HepG2 (cell line): Measurements from ENCODE around the gene ADAMTSL3. TPM values are rescaled to one million over a fixed set of nuclear protein-coding genes. Genes with fewer than 3 reads are reported as not detected.

Experiments used
- ATAC-seq: fragments of 200-7000 bp; cut with Tn5 transposase; 3 replicates; pipeline ENCODE4 v1.9.1; 2020; ENCODE audit warnings: mild to moderate bottlenecking, moderate library complexity
- BruUV-seq: library from RNA; stranded (reverse); fragments of 400-500 nt; replicated peaks from 2 replicates; lab custom pipeline; 2021; lab: Mats Ljungman, UMichigan
- CTCF ChIA-PET: fragments of 300-600 bp; formaldehyde crosslinking; extraction: SDS; loops from one replicate; lab custom pipeline; 2021; ENCODE audit warnings: low total read pairs, inconsistent platforms, low intra/inter-chr PET ratio; lab: Yijun Ruan, JAX
- POLR2A ChIA-PET: fragments of 350-600 bp; sonication (Branson Sonifier 250); formaldehyde crosslinking; loops from one replicate; lab custom pipeline; 2020; ENCODE audit warnings: antibody characterized with exemption, inconsistent platforms; lab: Yijun Ruan, JAX
- DNase-seq: peaks from one replicate; pipeline ENCODE4 v3.0.0-alpha.2; 2015; ENCODE audit warnings: low spot score
- FAIRE-seq: peaks from 3 replicates; lab custom pipeline; 2011; peaks lifted over from hg19 to GRCh38; lab: Jason Lieb, UNC
- H2AFZ ChIP-seq: one replicate; pipeline ENCODE4 v1.6.1; 2011; ENCODE audit warnings: low read length, inconsistent platforms
- H3K27ac ChIP-seq: fragments of 300-600 bp; 3 replicates; pipeline ENCODE4 v1.8.0; 2011; ENCODE audit warnings: mixed run types, mild to moderate bottlenecking, mixed read lengths, low read length, inconsistent platforms; ENCODE audit not compliant: insufficient read depth; ENCODE audit errors: extremely low read length
- H3K27me3 ChIP-seq, 2 experiments: fragments of 200-600 bp in 1 of 2; 2 replicates in 1 of 2; 3 replicates in 1 of 2; pipeline versions ENCODE4 v1.6.0 to v1.8.0; 2011; ENCODE audit warnings: low read length in 2 of 2, mild to moderate bottlenecking in 2 of 2, moderate library complexity in 2 of 2, inconsistent platforms in 1 of 2; ENCODE audit not compliant: insufficient read depth in 2 of 2, control insufficient read depth in 1 of 2
- H3K36me3 ChIP-seq, 2 experiments: fragments of 200-600 bp in 1 of 2; replicated peaks in 1 of 2; 2 replicates in 1 of 2; 3 replicates in 1 of 2; pipeline versions ENCODE4 v1.5.1 to v1.8.0; 2011; ENCODE audit warnings: low read length in 2 of 2, inconsistent platforms in 1 of 2; ENCODE audit not compliant: insufficient read depth in 2 of 2, control insufficient read depth in 1 of 2
- H3K4me1 ChIP-seq: 2 replicates; pipeline ENCODE4 v1.5.1; 2012; ENCODE audit warnings: low read length, inconsistent platforms; ENCODE audit not compliant: insufficient read depth
- H3K4me2 ChIP-seq: 2 replicates; pipeline ENCODE4 v1.6.0; 2011; ENCODE audit warnings: low read depth, low read length, inconsistent platforms
- H3K4me3 ChIP-seq, 3 experiments: fragments of 200-600 bp in 1 of 3; sonication (generic), shearing (Covaris generic) in 1 of 3; replicated peaks in 1 of 3; 2 replicates each; pipeline ENCODE4 v1.5.1; 2011 to 2016; ENCODE audit warnings: low read length in 3 of 3, inconsistent platforms in 2 of 3, low read depth in 2 of 3, mild to moderate bottlenecking in 2 of 3, control low read depth in 1 of 3, mixed read lengths in 1 of 3; ENCODE audit not compliant: insufficient read depth in 1 of 3
- H3K79me2 ChIP-seq: one replicate; pipeline ENCODE4 v1.6.1; 2011; ENCODE audit warnings: low read length, inconsistent platforms; ENCODE audit not compliant: insufficient read depth
- H3K9ac ChIP-seq: 2 replicates; pipeline ENCODE4 v1.6.0; 2011; ENCODE audit warnings: mild to moderate bottlenecking, low read depth, low read length, inconsistent platforms; ENCODE audit not compliant: insufficient read depth
- H3K9me3 ChIP-seq: 2 replicates; pipeline ENCODE4 v1.5.1; 2012; ENCODE audit warnings: mild to moderate bottlenecking, low read length
- H4K20me1 ChIP-seq: 2 replicates; pipeline ENCODE4 v1.6.0; 2011; ENCODE audit warnings: inconsistent platforms, mild to moderate bottlenecking, low read length, moderate library complexity; ENCODE audit not compliant: insufficient read depth
- ATM ChIP-seq: fragments of 450-650 bp; IDR thresholded peaks from 2 replicates; pipeline ENCODE4 v1.7.1; 2017; ENCODE audit warnings: mild to moderate bottlenecking, borderline replicate concordance
- CBX5 ChIP-seq: sonication (generic); formaldehyde crosslinking; IDR thresholded peaks from 2 replicates; pipeline ENCODE4 v1.4.0; 2020; ENCODE audit warnings: missing genetic modification reagents, borderline replicate concordance
- CCDC6 ChIP-seq: sonication (generic); formaldehyde crosslinking; IDR thresholded peaks from 2 replicates; pipeline ENCODE4 v1.8.1; 2022; ENCODE audit warnings: mild to moderate bottlenecking, missing genetic modification reagents, moderate library complexity
- KDM5A ChIP-seq: fragments of 200-600 bp; sonication (generic); IDR thresholded peaks from 2 replicates; pipeline ENCODE4 v1.7.0; 2018; ENCODE audit warnings: antibody characterized with exemption, mild to moderate bottlenecking, low read length, borderline replicate concordance
- KMT2A ChIP-seq: sonication (generic); formaldehyde crosslinking; IDR thresholded peaks from 2 replicates; pipeline ENCODE4 v1.4.0; 2020; ENCODE audit warnings: missing genetic modification reagents
- MTA1 ChIP-seq: sonication (generic); formaldehyde crosslinking; IDR thresholded peaks from 2 replicates; pipeline ENCODE4 v1.4.0; 2020; ENCODE audit warnings: missing genetic modification reagents, mild to moderate bottlenecking, borderline replicate concordance
- NFE2 ChIP-seq: sonication (generic); formaldehyde crosslinking; IDR thresholded peaks from 2 replicates; pipeline ENCODE4 v1.4.0; 2020; ENCODE audit warnings: missing genetic modification reagents
- NFIC ChIP-seq: IDR thresholded peaks from 2 replicates; pipeline ENCODE4 v1.6.1; 2012; ENCODE audit warnings: mild to moderate bottlenecking, low read length, inconsistent platforms
- TOPORS ChIP-seq: sonication (generic); formaldehyde crosslinking; IDR thresholded peaks from 2 replicates; pipeline ENCODE4 v1.8.0; 2023; ENCODE audit warnings: mild to moderate bottlenecking, missing genetic modification reagents
- ZNF674 ChIP-seq: sonication (generic); formaldehyde crosslinking; IDR thresholded peaks from 2 replicates; pipeline ENCODE4 v1.5.0; 2020; ENCODE audit warnings: low read depth, mild to moderate bottlenecking, missing genetic modification reagents
- ZNF776 ChIP-seq: sonication (generic); formaldehyde crosslinking; IDR thresholded peaks from 2 replicates; pipeline ENCODE4 v1.4.0; 2020; ENCODE audit warnings: mild to moderate bottlenecking, missing genetic modification reagents
- ZNF781 ChIP-seq: sonication (generic); formaldehyde crosslinking; IDR thresholded peaks from 2 replicates; pipeline ENCODE4 v1.5.1; 2020; ENCODE audit warnings: borderline replicate concordance, mild to moderate bottlenecking, missing genetic modification reagents; ENCODE audit errors: not compliant biosample characterization
- ZNF782 ChIP-seq: sonication (generic); formaldehyde crosslinking; IDR thresholded peaks from 2 replicates; pipeline ENCODE4 v1.4.0; 2020; ENCODE audit warnings: missing genetic modification reagents, mild to moderate bottlenecking, borderline replicate concordance
- in situ Hi-C: cut with HindIII; loops from 2 replicates; pipeline ENCODE4 v1.10.0; 2017; ENCODE audit warnings: low pct_unique_long_range_greater_than_20kb; ENCODE audit not compliant: extremely low pct_ligation_motif_present
- intact Hi-C: fragments of 100-400 bp; cut with micrococcal nuclease; formaldehyde crosslinking; loops from one replicate; pipeline ENCODE4 v1.10.0; 2022; ENCODE audit not compliant: unreplicated experiment
- polyA plus RNA-seq, 8 experiments: library from polyadenylated mRNA; depleted of rRNA in 3 of 8; stranded (reverse) in 7 of 8; unstranded in 1 of 8; fragments of >200 nt; fragmentation: Illumina TruSeq in 4 of 8; extraction: Trizol in 4 of 8; gene quantifications; 2 replicates each; pipeline versions ENCODE4 v1.2.1 to v1.2.3, GENCODE V29; 2011 to 2016; ENCODE audit warnings: low read depth in 4 of 8, missing spikeins in 1 of 8, mixed read lengths in 1 of 8; ENCODE audit not compliant: insufficient read depth in 1 of 8
- total RNA-seq, 5 experiments: library from RNA; depleted of rRNA; stranded (reverse); fragments of >200 nt; fragmentation: Illumina TruSeq; extraction: Trizol; gene quantifications; 2 replicates each; pipeline ENCODE4 v1.2.3, GENCODE V29; 2016; ENCODE audit warnings: low read depth in 1 of 5
- TF ChIP-seq, protein P1 (sequence below): sonication (generic); formaldehyde crosslinking; IDR thresholded peaks from 2 replicates; pipeline ENCODE4 v1.4.0; 2020; ENCODE audit warnings: mild to moderate bottlenecking, missing genetic modification reagents
- TF ChIP-seq, protein P2 (sequence below): sonication (generic); formaldehyde crosslinking; IDR thresholded peaks from 2 replicates; pipeline ENCODE4 v1.5.0; 2020; ENCODE audit warnings: mild to moderate bottlenecking, missing genetic modification reagents
- TF ChIP-seq, protein P3 (sequence below): sonication (generic); formaldehyde crosslinking; IDR thresholded peaks from 2 replicates; pipeline ENCODE4 v1.4.0; 2020; ENCODE audit warnings: mild to moderate bottlenecking, missing genetic modification reagents, borderline replicate concordance
- TF ChIP-seq, protein P4 (sequence below), 2 experiments: sonication (generic) in 1 of 2; formaldehyde crosslinking in 1 of 2; IDR thresholded peaks; 2 replicates each; pipeline versions ENCODE4 v1.4.0 to v1.6.1; 2018 to 2020; ENCODE audit warnings: missing genetic modification reagents in 2 of 2, borderline replicate concordance in 1 of 2, low read depth in 1 of 2, mild to moderate bottlenecking in 1 of 2, missing biosample characterization in 1 of 2

ADAMTSL3 gene
- total and polyA plus RNA-seq, 2 of the 13 experiments (the other 11 are each of a cell fraction or from before 2014, with no cell fraction given), result 0.04 to 0.09 TPM

DNA sequence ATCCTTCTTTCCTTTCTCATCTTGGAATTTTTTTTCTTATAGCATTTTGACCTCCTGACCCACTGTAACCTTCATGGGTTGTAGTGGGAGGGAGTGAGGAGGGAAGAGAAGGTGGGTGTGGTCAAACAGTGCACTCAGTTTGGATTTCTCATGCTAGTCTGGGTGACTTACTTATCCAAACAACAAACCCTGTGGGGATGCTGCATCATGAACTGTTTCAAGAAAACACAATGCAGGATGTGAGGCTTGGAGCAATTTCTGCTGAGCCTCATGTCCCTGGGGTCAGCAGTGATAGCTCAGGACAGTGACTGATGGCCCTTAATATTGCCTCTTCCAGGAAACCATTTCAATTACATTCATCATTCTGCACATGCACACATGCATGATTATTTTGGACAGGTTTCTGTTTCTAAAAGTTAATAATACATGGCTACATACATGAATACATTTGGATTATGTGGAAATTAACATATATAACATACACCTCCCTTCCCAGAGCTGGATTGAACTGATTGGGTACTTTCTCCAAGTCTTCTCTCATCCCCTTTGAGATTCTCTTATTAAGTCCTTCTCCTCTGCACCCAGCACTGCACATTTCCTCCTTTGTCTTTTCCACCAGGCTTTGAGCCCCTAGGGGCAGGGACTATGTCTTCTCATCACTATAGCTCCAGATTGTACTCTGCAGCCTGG, 61.2 kb downstream of the ADAMTSL3 start:
- Histone ChIP-seq H4K20me1 (no peaks in the 10 kb centered on the region), H3K9ac (no peak overlapping the region), H3K79me2 (no peaks in the 10 kb centered on the region), H3K9me3 (no peaks in the 10 kb centered on the region), H2AFZ (no peak overlapping the region), H3K4me1 (no peaks in the 10 kb centered on the region), H3K27me3 (no peaks in the 10 kb centered on the region), H3K36me3 (no peaks in the 10 kb centered on the region), H3K4me3 (no peak overlapping the region), H3K27ac (no peak overlapping the region), H3K4me2 (no peak overlapping the region)
- intact Hi-C loops (no loop called here), in situ Hi-C loops (no loop called here)
- no TSS peak for BruUV-seq
- FAIRE-seq, result no peak
- POLR2A ChIA-PET, result no interaction called here
- no peak for DNase-seq
- ATAC-seq, result no peak
- CTCF ChIA-PET, result no interaction called here
- TF ChIP-seq ZNF674 (no peak), CCDC6 (CRISPR knock-in tag) (no peak), ATM (no peak), MTA1 (no peak), NFIC (no peak), KMT2A (CRISPR knock-in tag) (no peak), TOPORS (no peak), ZNF782 (CRISPR knock-in tag) (no peak), ZNF776 (CRISPR knock-in tag) (no peak), NFE2 (CRISPR knock-in tag) (no peak), ZNF781 (CRISPR knock-in tag) (no peak), CBX5 (CRISPR knock-in tag) (no peak), KDM5A (no peak)
- TF ChIP-seq, protein P1, sequence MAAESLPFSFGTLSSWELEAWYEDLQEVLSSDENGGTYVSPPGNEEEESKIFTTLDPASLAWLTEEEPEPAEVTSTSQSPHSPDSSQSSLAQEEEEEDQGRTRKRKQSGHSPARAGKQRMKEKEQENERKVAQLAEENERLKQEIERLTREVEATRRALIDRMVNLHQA (CRISPR knock-in tag), result no peak
- TF ChIP-seq, protein P2, sequence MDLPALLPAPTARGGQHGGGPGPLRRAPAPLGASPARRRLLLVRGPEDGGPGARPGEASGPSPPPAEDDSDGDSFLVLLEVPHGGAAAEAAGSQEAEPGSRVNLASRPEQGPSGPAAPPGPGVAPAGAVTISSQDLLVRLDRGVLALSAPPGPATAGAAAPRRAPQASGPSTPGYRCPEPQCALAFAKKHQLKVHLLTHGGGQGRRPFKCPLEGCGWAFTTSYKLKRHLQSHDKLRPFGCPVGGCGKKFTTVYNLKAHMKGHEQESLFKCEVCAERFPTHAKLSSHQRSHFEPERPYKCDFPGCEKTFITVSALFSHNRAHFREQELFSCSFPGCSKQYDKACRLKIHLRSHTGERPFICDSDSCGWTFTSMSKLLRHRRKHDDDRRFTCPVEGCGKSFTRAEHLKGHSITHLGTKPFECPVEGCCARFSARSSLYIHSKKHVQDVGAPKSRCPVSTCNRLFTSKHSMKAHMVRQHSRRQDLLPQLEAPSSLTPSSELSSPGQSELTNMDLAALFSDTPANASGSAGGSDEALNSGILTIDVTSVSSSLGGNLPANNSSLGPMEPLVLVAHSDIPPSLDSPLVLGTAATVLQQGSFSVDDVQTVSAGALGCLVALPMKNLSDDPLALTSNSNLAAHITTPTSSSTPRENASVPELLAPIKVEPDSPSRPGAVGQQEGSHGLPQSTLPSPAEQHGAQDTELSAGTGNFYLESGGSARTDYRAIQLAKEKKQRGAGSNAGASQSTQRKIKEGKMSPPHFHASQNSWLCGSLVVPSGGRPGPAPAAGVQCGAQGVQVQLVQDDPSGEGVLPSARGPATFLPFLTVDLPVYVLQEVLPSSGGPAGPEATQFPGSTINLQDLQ, result no peak
- TF ChIP-seq, protein P3, sequence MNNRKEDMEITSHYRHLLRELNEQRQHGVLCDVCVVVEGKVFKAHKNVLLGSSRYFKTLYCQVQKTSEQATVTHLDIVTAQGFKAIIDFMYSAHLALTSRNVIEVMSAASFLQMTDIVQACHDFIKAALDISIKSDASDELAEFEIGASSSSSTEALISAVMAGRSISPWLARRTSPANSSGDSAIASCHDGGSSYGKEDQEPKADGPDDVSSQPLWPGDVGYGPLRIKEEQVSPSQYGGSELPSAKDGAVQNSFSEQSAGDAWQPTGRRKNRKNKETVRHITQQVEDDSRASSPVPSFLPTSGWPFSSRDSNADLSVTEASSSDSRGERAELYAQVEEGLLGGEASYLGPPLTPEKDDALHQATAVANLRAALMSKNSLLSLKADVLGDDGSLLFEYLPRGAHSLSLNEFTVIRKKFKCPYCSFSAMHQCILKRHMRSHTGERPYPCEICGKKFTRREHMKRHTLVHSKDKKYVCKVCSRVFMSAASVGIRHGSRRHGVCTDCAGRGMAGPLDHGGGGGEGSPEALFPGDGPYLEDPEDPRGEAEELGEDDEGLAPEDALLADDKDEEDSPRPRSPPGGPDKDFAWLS (CRISPR knock-in tag), result no peak
- TF ChIP-seq, protein P4, sequence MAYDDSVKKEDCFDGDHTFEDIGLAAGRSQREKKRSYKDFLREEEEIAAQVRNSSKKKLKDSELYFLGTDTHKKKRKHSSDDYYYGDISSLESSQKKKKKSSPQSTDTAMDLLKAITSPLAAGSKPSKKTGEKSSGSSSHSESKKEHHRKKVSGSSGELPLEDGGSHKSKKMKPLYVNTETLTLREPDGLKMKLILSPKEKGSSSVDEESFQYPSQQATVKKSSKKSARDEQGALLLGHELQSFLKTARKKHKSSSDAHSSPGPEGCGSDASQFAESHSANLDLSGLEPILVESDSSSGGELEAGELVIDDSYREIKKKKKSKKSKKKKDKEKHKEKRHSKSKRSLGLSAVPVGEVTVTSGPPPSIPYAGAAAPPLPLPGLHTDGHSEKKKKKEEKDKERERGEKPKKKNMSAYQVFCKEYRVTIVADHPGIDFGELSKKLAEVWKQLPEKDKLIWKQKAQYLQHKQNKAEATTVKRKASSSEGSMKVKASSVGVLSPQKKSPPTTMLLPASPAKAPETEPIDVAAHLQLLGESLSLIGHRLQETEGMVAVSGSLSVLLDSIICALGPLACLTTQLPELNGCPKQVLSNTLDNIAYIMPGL (CRISPR knock-in tag; IDR thresholded peaks at IDR 0.05; ENCODE audit: borderline replicate concordance in 1 of 2, low read depth in 1 of 2), result no peak
- TF ChIP-seq, all 625 proteins: peak for 0
